Adrenal gland (tissue), 5 donors: Measurements from ENCODE around the gene CLEC18A.

Experiments used
- POLR2A ChIP-seq, 2 donors: fragments of 450-650 bp; IDR thresholded peaks; one replicate each; pipeline ENCODE4 v1.6.1; 2017; ENCODE audit warnings: antibody characterized with exemption in 2 of 2, mild to moderate bottlenecking in 2 of 2, moderate library complexity in 1 of 2
- TF ChIP-seq, protein P1 (sequence below), 6 experiments: fragments of 450-650 bp in 4 of 6; fragments of 200-600 bp in 2 of 6; sonication (generic) in 1 of 6; IDR thresholded peaks; 1 replicate in 5 of 6; 2 replicates in 1 of 6; pipeline versions ENCODE4 v1.5.1 to v1.8.0; 2016 to 2021; ENCODE audit warnings: antibody characterized with exemption in 6 of 6, mild to moderate bottlenecking in 2 of 6, moderate library complexity in 1 of 6
- donor health status: DM: no; HTN: no; CAD: no.

- TF ChIP-seq, protein P1, sequence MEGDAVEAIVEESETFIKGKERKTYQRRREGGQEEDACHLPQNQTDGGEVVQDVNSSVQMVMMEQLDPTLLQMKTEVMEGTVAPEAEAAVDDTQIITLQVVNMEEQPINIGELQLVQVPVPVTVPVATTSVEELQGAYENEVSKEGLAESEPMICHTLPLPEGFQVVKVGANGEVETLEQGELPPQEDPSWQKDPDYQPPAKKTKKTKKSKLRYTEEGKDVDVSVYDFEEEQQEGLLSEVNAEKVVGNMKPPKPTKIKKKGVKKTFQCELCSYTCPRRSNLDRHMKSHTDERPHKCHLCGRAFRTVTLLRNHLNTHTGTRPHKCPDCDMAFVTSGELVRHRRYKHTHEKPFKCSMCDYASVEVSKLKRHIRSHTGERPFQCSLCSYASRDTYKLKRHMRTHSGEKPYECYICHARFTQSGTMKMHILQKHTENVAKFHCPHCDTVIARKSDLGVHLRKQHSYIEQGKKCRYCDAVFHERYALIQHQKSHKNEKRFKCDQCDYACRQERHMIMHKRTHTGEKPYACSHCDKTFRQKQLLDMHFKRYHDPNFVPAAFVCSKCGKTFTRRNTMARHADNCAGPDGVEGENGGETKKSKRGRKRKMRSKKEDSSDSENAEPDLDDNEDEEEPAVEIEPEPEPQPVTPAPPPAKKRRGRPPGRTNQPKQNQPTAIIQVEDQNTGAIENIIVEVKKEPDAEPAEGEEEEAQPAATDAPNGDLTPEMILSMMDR (IDR thresholded peaks at IDR 0.05) = no peak
- TF ChIP-seq POLR2A (IDR thresholded peaks at IDR 0.05) = no peak
Measured at GRCh38 chr16:69910964-69911363, 40.2 kb upstream of the CLEC18A start.
